H54 (cell line): ENCODE measurements around the gene ATP1A2.

ENCODE experiments used
- DNase-seq: peaks from one replicate; pipeline ENCODE4 v3.0.0; 2011; ENCODE audit warnings: low spot score, mixed read lengths; ENCODE audit not compliant: insufficient read length
- FAIRE-seq: peaks from 3 replicates; lab custom pipeline; 2011; peaks lifted over from hg19 to GRCh38; lab: Jason Lieb, UNC
- POLR2A ChIP-seq: IDR thresholded peaks from 2 replicates; pipeline ENCODE4 v1.6.1; 2011; ENCODE audit warnings: low read depth, mild to moderate bottlenecking, low read length

Gene ATP1A2

GRCh38 chr1:160189649-160190625 is 74.4 kb downstream of the ATP1A2 start, which contains the start of gene CASQ1:
Gene CASQ1 (plus strand): TSS chr1:160190575. CDS start chr1:160190752, 177 bp downstream.
- FAIRE-seq = no peak
- no peak for TF ChIP-seq POLR2A
- peak; percentile 47 for DNase-seq

DNA sequence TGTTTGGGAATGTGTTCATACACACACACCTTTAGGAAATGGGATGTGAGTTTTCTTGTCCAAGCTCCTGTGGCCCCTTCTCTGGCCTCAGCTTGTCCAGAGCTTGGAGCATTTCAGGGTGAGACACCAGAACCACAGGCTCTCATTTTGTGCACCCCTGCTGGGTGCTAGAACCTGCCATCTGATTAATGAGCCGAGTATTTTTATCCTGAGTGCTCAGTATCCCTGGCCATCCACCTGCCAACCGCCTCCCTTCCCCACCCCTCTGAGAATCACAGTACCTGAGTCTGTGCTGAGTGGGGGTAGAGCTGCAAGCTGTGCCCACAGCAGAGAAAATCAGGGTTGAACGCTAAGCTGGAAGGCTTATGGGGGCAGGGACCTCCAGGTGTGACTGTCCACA is 76.2 kb downstream of the ATP1A2 start:
- no peak for TF ChIP-seq POLR2A
- FAIRE-seq (no peak), DNase-seq (no peak)

GRCh38 chr1:160192234-160192633 is 76.7 kb downstream of the ATP1A2 start:
- DNase-seq = no peak
- no peak for FAIRE-seq
- TF ChIP-seq POLR2A = no peak
